HEK293 (cell line): ENCODE measurements around the gene FHIT.

Experiments
- CTCF ChIA-PET: fragments of 350-600 bp; formaldehyde crosslinking; extraction: SDS; loops from one replicate; lab custom pipeline; 2021; ENCODE audit warnings: antibody characterized with exemption; lab: Yijun Ruan, JAX
- POLR2A ChIA-PET: fragments of 300-600 bp; formaldehyde crosslinking; extraction: SDS; loops from one replicate; lab custom pipeline; 2020; ENCODE audit warnings: antibody characterized with exemption, inconsistent platforms; lab: Yijun Ruan, JAX
- H3K27ac ChIP-seq: fragments of 200-500 bp; sonication (Bioruptor generic); 2 replicates; pipeline ENCODE4 v1.5.1; 2014; ENCODE audit warnings: low read depth, low read length, control low read depth, inconsistent platforms; ENCODE audit errors: extremely low read depth
- H3K36me3 ChIP-seq, 2 experiments: fragments of 200-500 bp in 1 of 2; sonication (Bioruptor generic) in 1 of 2; 1 replicate in 1 of 2; 2 replicates in 1 of 2; pipeline ENCODE4 v1.5.1; 2014 to 2017; ENCODE audit warnings: inconsistent platforms in 2 of 2, low read length in 2 of 2; ENCODE audit not compliant: control insufficient read depth in 2 of 2, insufficient read depth in 1 of 2
- H3K4me1 ChIP-seq: fragments of 200-500 bp; sonication (Bioruptor generic); 2 replicates; pipeline ENCODE4 v1.5.1; 2014; ENCODE audit warnings: mild to moderate bottlenecking, low read length, inconsistent platforms; ENCODE audit not compliant: control insufficient read depth, insufficient read depth
- H3K4me3 ChIP-seq: 2 replicates; pipeline ENCODE4 v1.5.1; 2011; ENCODE audit warnings: low read depth, mild to moderate bottlenecking, control low read depth, low read length, moderate library complexity
- H3K9me3 ChIP-seq: fragments of 200-500 bp; sonication (Bioruptor generic); 2 replicates; pipeline ENCODE4 v1.5.1; 2014; ENCODE audit warnings: low read depth, low read length, inconsistent platforms; ENCODE audit not compliant: control insufficient read depth, insufficient read depth
- HOXA7 ChIP-seq: sonication (generic); formaldehyde crosslinking; IDR thresholded peaks from 2 replicates; pipeline ENCODE4 v1.8.1; 2022; ENCODE audit warnings: missing genetic modification reagents, borderline replicate concordance
- HOXC10 ChIP-seq: sonication (generic); formaldehyde crosslinking; IDR thresholded peaks from 2 replicates; pipeline ENCODE4 v1.8.1; 2023; ENCODE audit warnings: mild to moderate bottlenecking, missing genetic modification reagents
- RBAK ChIP-seq: fragments of 450-650 bp; formaldehyde crosslinking; IDR thresholded peaks from 2 replicates; pipeline ENCODE4 v1.5.1; 2016; ENCODE audit warnings: missing biosample characterization, missing genetic modification characterization
- TCF7L2 ChIP-seq: IDR thresholded peaks from 2 replicates; pipeline ENCODE4 v1.6.1; 2011; ENCODE audit warnings: low read depth, mild to moderate bottlenecking, inconsistent platforms, low read length, moderate library complexity, borderline replicate concordance
- TSHZ1 ChIP-seq: fragments of 450-650 bp; formaldehyde crosslinking; IDR thresholded peaks from 2 replicates; pipeline ENCODE4 v1.5.1; 2016; ENCODE audit warnings: missing biosample characterization, missing genetic modification characterization, borderline replicate concordance
- ZBTB26 ChIP-seq: fragments of 450-650 bp; formaldehyde crosslinking; optimal IDR thresholded peaks from 2 replicates; pipeline ENCODE3; 2016; ENCODE audit warnings: missing biosample characterization, mild to moderate bottlenecking, missing genetic modification characterization
- ZFP41 ChIP-seq: fragments of 450-650 bp; formaldehyde crosslinking; IDR thresholded peaks from 2 replicates; pipeline ENCODE4 v1.5.1; 2016; ENCODE audit warnings: missing biosample characterization, missing genetic modification characterization, borderline replicate concordance
- ZFP69B ChIP-seq: fragments of 450-650 bp; formaldehyde crosslinking; IDR thresholded peaks from 2 replicates; pipeline ENCODE4 v1.5.1; 2016; ENCODE audit warnings: missing biosample characterization, missing genetic modification characterization
- ZNF169 ChIP-seq: fragments of 450-650 bp; formaldehyde crosslinking; IDR thresholded peaks from 2 replicates; pipeline ENCODE4 v1.5.1; 2016; ENCODE audit warnings: missing biosample characterization, missing genetic modification characterization
- ZNF239 ChIP-seq: fragments of 450-650 bp; formaldehyde crosslinking; IDR thresholded peaks from 2 replicates; pipeline ENCODE4 v1.5.1; 2016; ENCODE audit warnings: missing biosample characterization, missing genetic modification characterization
- ZNF311 ChIP-seq: fragments of 450-650 bp; formaldehyde crosslinking; IDR thresholded peaks from 2 replicates; pipeline ENCODE4 v1.5.1; 2017; ENCODE audit warnings: missing biosample characterization, missing genetic modification characterization, borderline replicate concordance
- ZNF391 ChIP-seq: fragments of 450-650 bp; formaldehyde crosslinking; IDR thresholded peaks from 2 replicates; pipeline ENCODE4 v1.5.1; 2016; ENCODE audit warnings: low read depth, missing biosample characterization, missing genetic modification characterization, borderline replicate concordance
- ZNF433 ChIP-seq: fragments of 450-650 bp; formaldehyde crosslinking; IDR thresholded peaks from 2 replicates; pipeline ENCODE4 v1.5.1; 2016; ENCODE audit warnings: missing biosample characterization, missing genetic modification characterization, low read depth
- ZNF585B ChIP-seq: fragments of 450-650 bp; formaldehyde crosslinking; IDR thresholded peaks from 2 replicates; pipeline ENCODE4 v1.5.1; 2016; ENCODE audit warnings: missing biosample characterization, missing genetic modification characterization
- ZNF610 ChIP-seq: fragments of 450-650 bp; formaldehyde crosslinking; IDR thresholded peaks from 2 replicates; pipeline ENCODE4 v1.5.1; 2016; ENCODE audit warnings: missing biosample characterization, missing genetic modification characterization, borderline replicate concordance
- ZNF670 ChIP-seq: fragments of 450-650 bp; formaldehyde crosslinking; IDR thresholded peaks from 2 replicates; pipeline ENCODE4 v1.5.1; 2016; ENCODE audit warnings: missing biosample characterization, missing genetic modification characterization, low read depth
- ZSCAN30 ChIP-seq: fragments of 450-650 bp; IDR thresholded peaks from 2 replicates; pipeline ENCODE4 v1.5.1; 2018; ENCODE audit warnings: missing biosample characterization, mild to moderate bottlenecking, missing genetic modification characterization, moderate library complexity
- ZXDB ChIP-seq: fragments of 450-650 bp; formaldehyde crosslinking; IDR thresholded peaks from 2 replicates; pipeline ENCODE4 v1.5.1; 2016; ENCODE audit warnings: missing biosample characterization, missing genetic modification characterization
- TF ChIP-seq, protein P1 (sequence below): fragments of 450-650 bp; formaldehyde crosslinking; IDR thresholded peaks from 2 replicates; pipeline ENCODE4 v1.5.1; 2016; ENCODE audit warnings: missing biosample characterization, missing genetic modification characterization
- TF ChIP-seq, protein P2 (sequence below): fragments of 450-650 bp; formaldehyde crosslinking; IDR thresholded peaks from 2 replicates; pipeline ENCODE4 v1.5.1; 2017; ENCODE audit warnings: missing biosample characterization, mild to moderate bottlenecking, missing genetic modification characterization, moderate library complexity

FHIT gene

DNA sequence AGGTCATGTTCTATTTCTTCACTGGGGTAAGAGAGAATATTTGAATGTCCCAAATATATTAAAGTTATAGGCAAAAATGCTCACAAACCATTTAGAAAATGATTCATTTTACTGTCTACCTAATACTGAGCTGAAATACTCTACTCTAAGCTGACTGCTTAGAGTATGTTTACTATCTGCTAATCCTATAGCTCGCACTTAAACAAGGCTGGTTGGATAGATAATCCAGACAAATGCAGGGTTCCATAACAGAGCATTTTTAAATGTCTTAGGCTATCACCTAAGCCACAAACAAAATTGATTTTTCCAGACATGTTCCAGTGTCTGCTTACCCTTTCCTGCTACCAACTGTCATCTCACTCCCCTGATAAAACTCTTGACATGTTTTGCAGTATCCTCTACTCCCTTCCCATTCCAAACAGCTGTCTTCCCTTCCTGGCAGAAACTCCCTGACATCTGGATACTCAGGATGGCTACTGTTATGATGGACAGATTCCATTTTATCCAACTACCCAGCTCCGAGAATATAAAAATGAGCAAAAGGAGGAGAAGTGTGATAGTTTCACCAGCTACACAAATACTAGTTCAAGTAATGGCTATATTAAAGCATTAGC, 1034.7 kb downstream of the FHIT start (continued):
- no peak for TF ChIP-seq ZNF670 (tag by site-specific recombination)
- TF ChIP-seq ZNF311 (tag by site-specific recombination): no peak
- no peak for TF ChIP-seq ZNF610 (tag by site-specific recombination)
- TF ChIP-seq ZNF585B (tag by site-specific recombination): no peak
- TF ChIP-seq ZNF169 (tag by site-specific recombination): no peak

- Histone ChIP-seq H3K27ac (no peak overlapping the region), H3K4me3 (no peak overlapping the region), H3K9me3 (no peaks in the 10 kb centered on the region), H3K36me3 (no peaks in the 10 kb centered on the region), H3K4me1 (0 out of 2 replicates have a peak, but pooled peaks cover 2% of the 10 kb centered on the region)
- POLR2A ChIA-PET: no interaction called here
- TF ChIP-seq ZBTB26 (tag by site-specific recombination) (no peak), TCF7L2 (no peak), ZFP69B (tag by site-specific recombination) (no peak), ZNF391 (tag by site-specific recombination) (no peak)
- CTCF ChIA-PET: no interaction called here
These were observed 1035.3 kb downstream of the FHIT start for GRCh38 chr3:60215946-60216345.

DNA sequence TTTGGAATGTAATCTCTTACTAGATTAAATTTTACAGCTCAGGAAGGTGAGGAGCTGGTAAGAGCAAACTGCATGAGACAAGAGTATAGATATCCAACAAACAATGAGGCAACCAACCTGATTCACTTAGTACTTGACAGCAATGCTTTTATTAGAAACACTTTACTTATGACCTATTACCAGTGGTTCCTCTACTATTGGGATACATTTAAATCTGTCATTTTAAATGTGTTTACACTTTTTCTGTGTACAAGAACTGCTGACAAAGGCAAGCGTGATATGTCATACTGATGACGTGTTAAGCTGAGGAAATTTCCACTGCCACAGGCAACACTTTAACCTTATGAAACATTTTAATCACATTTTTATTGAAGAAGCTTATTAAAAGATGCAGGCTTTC, 1043.3 kb downstream of the FHIT start:
- H3K4me1 ChIP-seq: no peaks in the 10 kb centered on the region
- no peak overlapping the region for H3K4me3 ChIP-seq
- no peak overlapping the region for H3K27ac ChIP-seq
- POLR2A ChIA-PET: no interaction called here
- H3K36me3 ChIP-seq: no peaks in the 10 kb centered on the region
- CTCF ChIA-PET: no interaction called here
- no peaks in the 10 kb centered on the region for H3K9me3 ChIP-seq
- TF ChIP-seq ZNF433 (tag by site-specific recombination) (no peak), HOXC10 (no peak), RBAK (tag by site-specific recombination) (no peak), ZSCAN30 (no peak), ZFP69B (tag by site-specific recombination) (no peak), TSHZ1 (tag by site-specific recombination) (no peak), ZFP41 (tag by site-specific recombination) (no peak), ZNF239 (no peak), ZXDB (tag by site-specific recombination) (no peak), HOXA7 (CRISPR knock-in tag) (no peak)
- TF ChIP-seq, protein P1, sequence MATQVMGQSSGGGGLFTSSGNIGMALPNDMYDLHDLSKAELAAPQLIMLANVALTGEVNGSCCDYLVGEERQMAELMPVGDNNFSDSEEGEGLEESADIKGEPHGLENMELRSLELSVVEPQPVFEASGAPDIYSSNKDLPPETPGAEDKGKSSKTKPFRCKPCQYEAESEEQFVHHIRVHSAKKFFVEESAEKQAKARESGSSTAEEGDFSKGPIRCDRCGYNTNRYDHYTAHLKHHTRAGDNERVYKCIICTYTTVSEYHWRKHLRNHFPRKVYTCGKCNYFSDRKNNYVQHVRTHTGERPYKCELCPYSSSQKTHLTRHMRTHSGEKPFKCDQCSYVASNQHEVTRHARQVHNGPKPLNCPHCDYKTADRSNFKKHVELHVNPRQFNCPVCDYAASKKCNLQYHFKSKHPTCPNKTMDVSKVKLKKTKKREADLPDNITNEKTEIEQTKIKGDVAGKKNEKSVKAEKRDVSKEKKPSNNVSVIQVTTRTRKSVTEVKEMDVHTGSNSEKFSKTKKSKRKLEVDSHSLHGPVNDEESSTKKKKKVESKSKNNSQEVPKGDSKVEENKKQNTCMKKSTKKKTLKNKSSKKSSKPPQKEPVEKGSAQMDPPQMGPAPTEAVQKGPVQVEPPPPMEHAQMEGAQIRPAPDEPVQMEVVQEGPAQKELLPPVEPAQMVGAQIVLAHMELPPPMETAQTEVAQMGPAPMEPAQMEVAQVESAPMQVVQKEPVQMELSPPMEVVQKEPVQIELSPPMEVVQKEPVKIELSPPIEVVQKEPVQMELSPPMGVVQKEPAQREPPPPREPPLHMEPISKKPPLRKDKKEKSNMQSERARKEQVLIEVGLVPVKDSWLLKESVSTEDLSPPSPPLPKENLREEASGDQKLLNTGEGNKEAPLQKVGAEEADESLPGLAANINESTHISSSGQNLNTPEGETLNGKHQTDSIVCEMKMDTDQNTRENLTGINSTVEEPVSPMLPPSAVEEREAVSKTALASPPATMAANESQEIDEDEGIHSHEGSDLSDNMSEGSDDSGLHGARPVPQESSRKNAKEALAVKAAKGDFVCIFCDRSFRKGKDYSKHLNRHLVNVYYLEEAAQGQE: no peak
- TF ChIP-seq, protein P2, sequence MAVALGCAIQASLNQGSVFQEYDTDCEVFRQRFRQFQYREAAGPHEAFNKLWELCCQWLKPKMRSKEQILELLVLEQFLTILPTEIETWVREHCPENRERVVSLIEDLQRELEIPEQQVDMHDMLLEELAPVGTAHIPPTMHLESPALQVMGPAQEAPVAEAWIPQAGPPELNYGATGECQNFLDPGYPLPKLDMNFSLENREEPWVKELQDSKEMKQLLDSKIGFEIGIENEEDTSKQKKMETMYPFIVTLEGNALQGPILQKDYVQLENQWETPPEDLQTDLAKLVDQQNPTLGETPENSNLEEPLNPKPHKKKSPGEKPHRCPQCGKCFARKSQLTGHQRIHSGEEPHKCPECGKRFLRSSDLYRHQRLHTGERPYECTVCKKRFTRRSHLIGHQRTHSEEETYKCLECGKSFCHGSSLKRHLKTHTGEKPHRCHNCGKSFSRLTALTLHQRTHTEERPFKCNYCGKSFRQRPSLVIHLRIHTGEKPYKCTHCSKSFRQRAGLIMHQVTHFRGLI (tag by site-specific recombination): no peak
